ENCODE results near the gene PTPRM.

GRCh38 chr18:7584646-7585275 lies 17.6 kb downstream of the PTPRM start:
- TF ChIP-seq EP300 (IDR thresholded peaks at IDR 0.05) (no peak), POLR2AphosphoS5 (IDR thresholded peaks at IDR 0.05) (no peak)
- TF ChIP-seq, protein P1, sequence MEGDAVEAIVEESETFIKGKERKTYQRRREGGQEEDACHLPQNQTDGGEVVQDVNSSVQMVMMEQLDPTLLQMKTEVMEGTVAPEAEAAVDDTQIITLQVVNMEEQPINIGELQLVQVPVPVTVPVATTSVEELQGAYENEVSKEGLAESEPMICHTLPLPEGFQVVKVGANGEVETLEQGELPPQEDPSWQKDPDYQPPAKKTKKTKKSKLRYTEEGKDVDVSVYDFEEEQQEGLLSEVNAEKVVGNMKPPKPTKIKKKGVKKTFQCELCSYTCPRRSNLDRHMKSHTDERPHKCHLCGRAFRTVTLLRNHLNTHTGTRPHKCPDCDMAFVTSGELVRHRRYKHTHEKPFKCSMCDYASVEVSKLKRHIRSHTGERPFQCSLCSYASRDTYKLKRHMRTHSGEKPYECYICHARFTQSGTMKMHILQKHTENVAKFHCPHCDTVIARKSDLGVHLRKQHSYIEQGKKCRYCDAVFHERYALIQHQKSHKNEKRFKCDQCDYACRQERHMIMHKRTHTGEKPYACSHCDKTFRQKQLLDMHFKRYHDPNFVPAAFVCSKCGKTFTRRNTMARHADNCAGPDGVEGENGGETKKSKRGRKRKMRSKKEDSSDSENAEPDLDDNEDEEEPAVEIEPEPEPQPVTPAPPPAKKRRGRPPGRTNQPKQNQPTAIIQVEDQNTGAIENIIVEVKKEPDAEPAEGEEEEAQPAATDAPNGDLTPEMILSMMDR (IDR thresholded peaks at IDR 0.05): no peak

Data from sigmoid colon (tissue), 4 donors.